Measurements from ENCODE around the gene PTPN6. TPM values are rescaled to one million over a fixed set of nuclear protein-coding genes. Genes with fewer than 3 reads are reported as not detected.

PTPN6 gene
- total RNA-seq, 1 donor: 99.9 TPM

DNA sequence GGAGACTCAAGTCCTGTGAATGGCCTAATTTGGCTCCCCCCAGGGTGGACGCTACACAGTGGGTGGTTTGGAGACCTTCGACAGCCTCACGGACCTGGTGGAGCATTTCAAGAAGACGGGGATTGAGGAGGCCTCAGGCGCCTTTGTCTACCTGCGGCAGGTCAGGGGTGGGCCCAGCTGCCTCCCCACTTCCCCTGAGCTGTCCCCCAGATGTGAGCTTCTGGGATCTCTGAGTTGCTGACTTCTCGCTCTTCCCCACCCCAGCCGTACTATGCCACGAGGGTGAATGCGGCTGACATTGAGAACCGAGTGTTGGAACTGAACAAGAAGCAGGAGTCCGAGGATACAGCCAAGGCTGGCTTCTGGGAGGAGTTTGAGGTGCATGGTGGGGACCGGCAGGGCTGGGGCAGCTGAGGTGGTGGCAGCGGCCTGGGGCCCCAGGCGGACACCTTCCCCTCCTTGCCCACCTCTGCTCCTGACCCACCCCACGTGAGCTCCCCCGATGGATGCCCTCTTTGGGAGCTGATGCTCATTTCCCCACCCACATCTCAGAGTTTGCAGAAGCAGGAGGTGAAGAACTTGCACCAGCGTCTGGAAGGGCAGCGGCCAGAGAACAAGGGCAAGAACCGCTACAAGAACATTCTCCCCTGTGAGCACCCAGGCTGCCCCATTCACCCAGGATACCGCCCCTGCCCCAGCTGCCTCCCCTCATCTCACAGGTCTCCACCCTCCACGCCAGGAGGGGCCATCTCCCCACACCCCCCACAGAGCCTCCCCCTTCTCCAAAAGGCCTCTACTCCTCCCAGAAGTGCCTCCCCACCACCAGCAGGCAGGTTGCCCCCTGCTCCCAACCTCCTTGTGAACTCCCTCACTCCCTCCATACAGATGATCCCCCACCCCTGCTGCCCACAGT, 4.2 kb downstream of the PTPN6 start:
- no peaks in the 10 kb centered on the region for H3K27me3 ChIP-seq (ENCODE audit: insufficient read depth, low read length)
- H3K4me3 ChIP-seq (ENCODE audit: low read length): no peak overlapping the region
- peaks cover 73% of the 10 kb centered on the region for H3K4me1 ChIP-seq (ENCODE audit: insufficient read depth, low read length)
- H3K9me3 ChIP-seq (ENCODE audit: low read depth, low read length): no peaks in the 10 kb centered on the region

DNA sequence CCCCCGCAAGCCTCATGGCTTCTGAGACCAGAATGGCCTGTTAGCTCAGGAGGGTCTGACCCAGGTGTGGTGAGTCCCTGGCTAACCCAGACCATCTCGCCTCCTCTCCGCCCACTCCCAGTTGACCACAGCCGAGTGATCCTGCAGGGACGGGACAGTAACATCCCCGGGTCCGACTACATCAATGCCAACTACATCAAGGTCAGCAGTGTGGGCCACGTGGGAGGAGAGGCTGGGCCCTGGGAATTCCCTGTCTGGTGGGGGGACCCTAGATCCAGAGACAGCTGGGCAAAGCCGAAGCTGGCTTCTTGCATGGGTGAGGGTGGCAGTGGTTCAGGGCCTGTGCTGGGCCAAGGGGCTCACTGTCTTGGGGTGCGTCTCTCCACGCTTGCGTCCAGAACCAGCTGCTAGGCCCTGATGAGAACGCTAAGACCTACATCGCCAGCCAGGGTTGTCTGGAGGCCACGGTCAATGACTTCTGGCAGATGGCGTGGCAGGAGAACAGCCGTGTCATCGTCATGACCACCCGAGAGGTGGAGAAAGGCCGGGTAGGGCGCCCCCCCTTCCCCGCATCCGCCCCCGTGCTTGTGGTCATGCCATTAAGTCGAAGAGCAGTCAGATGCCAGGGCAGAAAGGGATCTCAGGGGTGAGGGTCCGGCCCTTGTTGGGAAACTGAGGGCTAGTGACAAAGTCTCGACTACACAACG, 5.0 kb downstream of the PTPN6 start:
- Histone ChIP-seq H3K27me3 (ENCODE audit: insufficient read depth, low read length) (no peaks in the 10 kb centered on the region), H3K4me3 (ENCODE audit: low read length) (no peak overlapping the region), H3K9me3 (ENCODE audit: low read depth, low read length) (no peaks in the 10 kb centered on the region), H3K4me1 (ENCODE audit: insufficient read depth, low read length) (peaks cover 74% of the 10 kb centered on the region)

DNA sequence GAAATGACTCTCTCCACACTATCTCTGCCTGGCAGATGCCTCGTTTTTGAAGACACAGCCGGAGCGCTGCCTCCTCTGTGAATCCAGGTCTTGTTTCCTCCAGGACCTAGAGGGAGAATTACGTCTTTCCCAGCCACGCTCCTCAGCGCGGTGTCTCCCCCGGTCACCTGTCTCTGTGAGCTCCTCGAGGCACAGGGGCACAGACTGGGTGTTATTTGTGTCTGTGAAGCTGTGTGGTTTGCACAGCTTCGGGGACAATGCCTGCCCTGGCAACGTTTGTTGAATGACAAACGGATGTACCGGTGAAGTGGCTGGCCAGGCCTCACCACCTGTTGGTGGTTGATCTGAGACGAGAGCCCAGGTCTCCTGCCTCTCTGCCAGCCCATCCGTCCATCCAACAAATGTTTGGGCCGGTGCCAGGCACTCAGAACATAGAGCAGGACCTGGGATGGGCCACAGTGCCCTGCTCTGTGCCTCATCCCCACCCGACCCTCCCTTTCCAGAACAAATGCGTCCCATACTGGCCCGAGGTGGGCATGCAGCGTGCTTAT, 6.1 kb downstream of the PTPN6 start:
- no peak overlapping the region for H3K4me3 ChIP-seq (ENCODE audit: low read length)
- peaks cover 84% of the 10 kb centered on the region for H3K4me1 ChIP-seq (ENCODE audit: insufficient read depth, low read length)
- no peaks in the 10 kb centered on the region for H3K27me3 ChIP-seq (ENCODE audit: insufficient read depth, low read length)
- H3K9me3 ChIP-seq (ENCODE audit: low read depth, low read length): no peaks in the 10 kb centered on the region

GRCh38 chr12:6957741-6958608, 6.8 kb downstream of the PTPN6 start:
- no peaks in the 10 kb centered on the region for H3K27me3 ChIP-seq (ENCODE audit: insufficient read depth, low read length)
- H3K4me3 ChIP-seq (ENCODE audit: low read length): peak overlapping the region; percentile 14
- H3K9me3 ChIP-seq (ENCODE audit: low read depth, low read length): no peaks in the 10 kb centered on the region
- H3K4me1 ChIP-seq (ENCODE audit: insufficient read depth, low read length): peaks cover 92% of the 10 kb centered on the region

DNA sequence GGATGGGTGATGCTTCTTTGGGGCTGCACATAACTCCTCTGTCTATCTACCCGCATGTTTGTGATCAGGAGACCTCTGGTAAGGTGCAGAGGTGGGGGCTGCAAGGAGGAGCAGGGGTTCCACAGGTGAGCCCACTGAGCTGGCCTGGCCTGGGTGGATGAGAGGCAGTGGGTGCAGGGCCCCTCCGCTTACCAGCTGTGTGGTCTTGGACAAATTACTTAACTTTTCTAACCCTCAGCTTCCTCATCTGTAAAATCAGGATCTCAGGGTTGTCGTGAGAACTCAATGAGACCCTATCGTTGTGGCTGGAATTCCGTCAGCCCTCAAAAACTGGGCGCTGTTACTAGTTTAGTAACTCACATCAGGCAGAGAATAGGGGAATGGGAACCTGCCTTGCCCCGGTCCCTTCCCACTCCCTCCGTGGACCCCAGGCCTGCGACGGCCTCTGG, 7.5 kb downstream of the PTPN6 start:
- Histone ChIP-seq H3K9me3 (ENCODE audit: low read depth, low read length) (no peaks in the 10 kb centered on the region), H3K27me3 (ENCODE audit: insufficient read depth, low read length) (no peaks in the 10 kb centered on the region), H3K4me3 (ENCODE audit: low read length) (peak overlapping the region; percentile 14), H3K4me1 (ENCODE audit: insufficient read depth, low read length) (peaks cover 93% of the 10 kb centered on the region)

DNA sequence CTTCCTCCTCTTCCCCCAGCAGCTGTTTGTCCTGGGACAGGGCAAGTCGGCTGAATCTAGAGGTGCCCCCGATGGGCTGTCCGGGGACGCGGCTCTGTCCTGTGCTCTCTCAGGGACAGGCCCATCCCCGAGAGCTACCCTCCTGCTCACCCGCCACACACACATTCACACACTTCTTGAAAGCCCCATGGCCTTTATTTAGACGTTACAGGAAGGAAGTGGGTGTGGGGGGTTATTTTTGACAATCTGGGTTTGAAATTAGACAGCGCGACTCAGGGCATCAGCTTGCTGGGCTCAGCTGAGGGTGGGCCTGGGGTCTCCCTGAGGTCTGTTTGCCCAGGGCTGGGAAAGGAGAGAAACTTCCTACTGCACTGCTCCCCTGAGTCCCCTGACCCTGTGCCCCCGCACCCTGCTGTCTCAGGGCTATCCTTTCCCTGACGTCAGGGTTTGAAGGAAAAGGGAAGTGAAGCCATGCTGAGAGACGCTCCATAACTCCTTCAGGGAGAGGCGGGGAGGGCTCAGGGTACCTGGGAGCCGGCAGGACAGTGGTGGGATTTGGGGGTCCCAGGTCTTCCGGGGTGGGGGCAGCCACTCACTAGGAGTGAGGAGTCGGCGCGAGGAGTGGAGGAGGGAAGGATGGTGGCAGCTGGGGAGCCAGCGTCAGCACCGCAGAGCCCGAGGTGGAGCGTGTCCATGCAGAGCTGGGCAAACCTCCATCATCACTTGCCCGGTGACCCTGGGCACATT, 8.1 kb downstream of the PTPN6 start:
- no peaks in the 10 kb centered on the region for H3K9me3 ChIP-seq (ENCODE audit: low read depth, low read length)
- no peaks in the 10 kb centered on the region for H3K27me3 ChIP-seq (ENCODE audit: insufficient read depth, low read length)
- peak overlapping the region; percentile 14 for H3K4me3 ChIP-seq (ENCODE audit: low read length)
- peaks cover 95% of the 10 kb centered on the region for H3K4me1 ChIP-seq (ENCODE audit: insufficient read depth, low read length)

- peaks cover 95% of the 10 kb centered on the region for H3K4me1 ChIP-seq (ENCODE audit: insufficient read depth, low read length)
- H3K9me3 ChIP-seq (ENCODE audit: low read depth, low read length): no peaks in the 10 kb centered on the region
- peak overlapping the region; percentile 7 for H3K4me3 ChIP-seq (ENCODE audit: low read length)
These were observed 8.8 kb downstream of the PTPN6 start for GRCh38 chr12:6959805-6960592.

DNA sequence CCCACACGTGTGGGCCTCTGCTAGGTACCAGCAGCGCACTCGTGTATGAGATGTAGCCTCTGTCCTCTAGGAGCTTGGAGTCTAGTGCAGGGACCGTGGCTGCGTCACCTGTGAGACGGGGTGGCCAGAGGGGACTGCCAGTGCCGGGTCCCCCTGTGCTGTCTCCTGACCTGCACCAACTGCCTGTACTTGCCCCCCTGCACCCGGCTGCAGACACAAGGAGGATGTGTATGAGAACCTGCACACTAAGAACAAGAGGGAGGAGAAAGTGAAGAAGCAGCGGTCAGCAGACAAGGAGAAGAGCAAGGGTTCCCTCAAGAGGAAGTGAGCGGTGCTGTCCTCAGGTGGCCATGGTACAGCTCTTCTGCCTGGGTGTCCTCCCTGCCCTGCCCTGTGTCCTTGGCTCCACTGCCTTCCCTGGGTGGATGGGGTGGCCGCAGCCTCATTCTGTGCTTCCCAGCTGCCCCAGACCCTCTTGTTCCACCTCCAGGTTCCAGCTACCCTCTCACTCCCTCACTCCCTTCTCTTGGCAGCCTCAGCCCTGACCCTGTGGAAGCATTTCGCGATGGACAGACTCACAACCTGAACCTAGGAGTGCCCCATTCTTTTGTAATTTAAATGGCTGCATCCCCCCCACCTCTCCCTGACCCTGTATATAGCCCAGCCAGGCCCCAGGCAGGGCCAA, 9.6 kb downstream of the PTPN6 start:
- H3K4me1 ChIP-seq (ENCODE audit: insufficient read depth, low read length): peaks cover 94% of the 10 kb centered on the region
- no peak overlapping the region for H3K4me3 ChIP-seq (ENCODE audit: low read length)
- no peaks in the 10 kb centered on the region for H3K27me3 ChIP-seq (ENCODE audit: insufficient read depth, low read length)
- H3K9me3 ChIP-seq (ENCODE audit: low read depth, low read length): no peaks in the 10 kb centered on the region

More at GRCh38 chr12:6959805-6960592, 8.8 kb downstream of the PTPN6 start:
- H3K27me3 ChIP-seq (ENCODE audit: insufficient read depth, low read length): no peaks in the 10 kb centered on the region

- H3K4me1 ChIP-seq (ENCODE audit: insufficient read depth, low read length): peaks cover 89% of the 10 kb centered on the region
- H3K27me3 ChIP-seq (ENCODE audit: insufficient read depth, low read length): no peaks in the 10 kb centered on the region
- no peak overlapping the region for H3K4me3 ChIP-seq (ENCODE audit: low read length)
- H3K9me3 ChIP-seq (ENCODE audit: low read depth, low read length): no peaks in the 10 kb centered on the region
These were observed 10.1 kb downstream of the PTPN6 start for GRCh38 chr12:6961278-6961694.

DNA sequence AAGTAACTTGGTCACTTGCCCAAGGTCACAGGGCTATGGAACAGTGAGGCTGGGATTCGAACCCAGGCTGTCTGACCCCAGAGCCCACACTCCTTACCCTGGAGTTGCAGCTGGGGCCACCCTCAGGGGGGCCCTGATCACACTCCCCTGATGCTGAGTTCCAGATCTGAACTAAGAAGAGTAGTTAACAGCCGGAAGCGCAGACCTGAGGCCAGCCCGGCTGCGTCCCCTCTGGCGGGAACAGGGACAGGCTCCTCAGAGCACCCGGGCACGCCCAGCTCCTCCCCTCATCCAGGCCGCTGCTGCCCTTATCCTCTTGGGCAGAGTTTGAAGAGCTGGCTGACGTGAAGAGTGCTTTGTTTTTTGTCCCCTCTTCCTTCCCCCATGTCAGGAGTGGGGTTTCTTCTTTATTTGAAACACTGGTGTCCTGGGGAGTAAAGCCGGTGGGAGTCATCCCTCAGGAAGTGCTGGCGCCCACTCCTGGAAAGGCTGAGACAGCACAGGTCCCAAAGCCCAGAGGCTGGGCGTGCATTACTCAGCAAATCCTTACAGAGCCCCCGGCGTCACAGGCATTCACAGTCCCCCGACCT, 10.6 kb downstream of the PTPN6 start:
- peaks cover 84% of the 10 kb centered on the region for H3K4me1 ChIP-seq (ENCODE audit: insufficient read depth, low read length)

DNA sequence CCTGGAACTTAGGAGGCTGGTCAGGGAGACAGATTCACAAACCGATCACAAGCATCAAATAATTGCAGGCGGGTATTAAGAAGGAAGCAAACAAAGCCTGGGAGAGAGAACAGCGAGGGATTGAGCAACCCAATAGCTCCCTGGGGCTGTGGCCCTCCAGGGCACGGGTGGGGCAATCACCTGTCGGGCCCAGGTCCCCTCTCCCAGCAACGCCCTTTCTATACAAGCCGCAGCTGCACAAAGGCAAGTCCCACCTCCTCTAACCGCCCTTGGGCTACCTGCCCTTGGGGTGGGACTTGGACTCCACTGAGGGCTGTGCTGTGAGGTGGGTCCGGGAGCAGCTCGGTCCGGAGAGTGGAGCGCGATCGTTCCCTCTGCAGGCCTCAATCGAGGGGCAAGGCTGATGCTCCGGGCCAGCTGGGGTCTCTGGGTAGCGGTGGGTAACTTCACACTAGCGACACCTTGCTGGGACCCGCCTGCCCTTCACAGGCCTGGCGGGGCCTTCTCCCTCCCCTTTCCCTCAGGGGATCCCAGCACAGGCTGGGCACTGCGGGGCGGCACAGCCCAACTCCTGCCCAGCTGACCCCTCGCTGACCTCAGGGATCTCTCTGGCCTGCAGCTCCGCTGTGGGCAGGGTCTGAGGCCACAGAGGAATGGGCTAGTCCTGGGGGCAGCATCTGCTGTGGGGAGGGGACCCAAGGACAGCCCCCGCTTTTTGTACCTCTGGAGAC, 11.3 kb downstream of the PTPN6 start:
- Histone ChIP-seq H3K9me3 (ENCODE audit: low read depth, low read length) (no peaks in the 10 kb centered on the region), H3K4me3 (ENCODE audit: low read length) (no peak overlapping the region)

More for the DNA sequence above, 10.6 kb downstream of the PTPN6 start:
- no peaks in the 10 kb centered on the region for H3K9me3 ChIP-seq (ENCODE audit: low read depth, low read length)
- no peaks in the 10 kb centered on the region for H3K27me3 ChIP-seq (ENCODE audit: insufficient read depth, low read length)
- no peak overlapping the region for H3K4me3 ChIP-seq (ENCODE audit: low read length)

GRCh38 chr12:6963016-6963731, 12.0 kb downstream of the PTPN6 start:
- no peaks in the 10 kb centered on the region for H3K9me3 ChIP-seq (ENCODE audit: low read depth, low read length)
- no peak overlapping the region for H3K4me3 ChIP-seq (ENCODE audit: low read length)
- H3K4me1 ChIP-seq (ENCODE audit: insufficient read depth, low read length): peaks cover 70% of the 10 kb centered on the region
- H3K27me3 ChIP-seq (ENCODE audit: insufficient read depth, low read length): no peaks in the 10 kb centered on the region

More for the DNA sequence above, 11.3 kb downstream of the PTPN6 start:
- Histone ChIP-seq H3K27me3 (ENCODE audit: insufficient read depth, low read length) (no peaks in the 10 kb centered on the region), H3K4me1 (ENCODE audit: insufficient read depth, low read length) (peaks cover 77% of the 10 kb centered on the region)

All from mononuclear cell (primary cell).